Cardiac muscle cell (in vitro differentiated cells and primary cell): Measurements from ENCODE around the gene OR10J1. TPM values are rescaled to one million over a fixed set of nuclear protein-coding genes. Genes with fewer than 3 reads are reported as not detected.
A peak's percentile ranks its signal among the peaks of the same experiment; 100 is the strongest.

Experiments
- DNase-seq, 2 donors: peaks; one replicate each; pipeline versions ENCODE4 v3.0.0 to v3.0.0-alpha.2; 2010 to 2017; ENCODE audit warnings: low read depth in 1 of 2, low spot score in 1 of 2
- H3K27ac ChIP-seq: fragments of 200-600 bp; sonication (generic); 2 replicates; pipeline ENCODE4 v1.5.1; 2016
- H3K27me3 ChIP-seq: fragments of 200-600 bp; sonication (generic); 2 replicates; pipeline ENCODE4 v1.6.0; 2016; ENCODE audit warnings: control low read depth
- H3K36me3 ChIP-seq: fragments of 200-600 bp; sonication (generic); 2 replicates; pipeline ENCODE4 v1.5.1; 2016; ENCODE audit warnings: control low read depth
- H3K4me1 ChIP-seq: fragments of 200-600 bp; sonication (generic); 2 replicates; pipeline ENCODE4 v1.8.1; 2017; ENCODE audit warnings: low read depth, mild to moderate bottlenecking, mixed run types
- H3K4me3 ChIP-seq: fragments of 200-600 bp; sonication (generic); 2 replicates; pipeline ENCODE4 v1.5.1; 2016; ENCODE audit warnings: mild to moderate bottlenecking
- H3K9me3 ChIP-seq: fragments of 200-600 bp; sonication (generic); 2 replicates; pipeline ENCODE4 v1.5.1; 2017; ENCODE audit warnings: low read depth, mild to moderate bottlenecking, control low read depth
- polyA plus RNA-seq: library from polyadenylated mRNA; unstranded; fragments of >200 nt; fragmentation: Nextera tagmentation; extraction: Ambion mirVana; gene quantifications from 2 replicates; pipeline ENCODE4 v1.2.1, GENCODE V29; 2016
- total RNA-seq: library from RNA; depleted of rRNA; stranded (reverse); fragments of >200 nt; gene quantifications from 2 replicates; pipeline ENCODE4 v1.2.3, GENCODE V29; 2016
- TF ChIP-seq, protein P1 (sequence below): IDR thresholded peaks from 2 replicates; pipeline ENCODE4 v1.5.1; 2012; ENCODE audit warnings: low read depth, mild to moderate bottlenecking, low read length

Gene OR10J1
- total and polyA plus RNA-seq, 2 experiments from 2014 or later: not detected

- TF ChIP-seq, protein P1, sequence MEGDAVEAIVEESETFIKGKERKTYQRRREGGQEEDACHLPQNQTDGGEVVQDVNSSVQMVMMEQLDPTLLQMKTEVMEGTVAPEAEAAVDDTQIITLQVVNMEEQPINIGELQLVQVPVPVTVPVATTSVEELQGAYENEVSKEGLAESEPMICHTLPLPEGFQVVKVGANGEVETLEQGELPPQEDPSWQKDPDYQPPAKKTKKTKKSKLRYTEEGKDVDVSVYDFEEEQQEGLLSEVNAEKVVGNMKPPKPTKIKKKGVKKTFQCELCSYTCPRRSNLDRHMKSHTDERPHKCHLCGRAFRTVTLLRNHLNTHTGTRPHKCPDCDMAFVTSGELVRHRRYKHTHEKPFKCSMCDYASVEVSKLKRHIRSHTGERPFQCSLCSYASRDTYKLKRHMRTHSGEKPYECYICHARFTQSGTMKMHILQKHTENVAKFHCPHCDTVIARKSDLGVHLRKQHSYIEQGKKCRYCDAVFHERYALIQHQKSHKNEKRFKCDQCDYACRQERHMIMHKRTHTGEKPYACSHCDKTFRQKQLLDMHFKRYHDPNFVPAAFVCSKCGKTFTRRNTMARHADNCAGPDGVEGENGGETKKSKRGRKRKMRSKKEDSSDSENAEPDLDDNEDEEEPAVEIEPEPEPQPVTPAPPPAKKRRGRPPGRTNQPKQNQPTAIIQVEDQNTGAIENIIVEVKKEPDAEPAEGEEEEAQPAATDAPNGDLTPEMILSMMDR: no peak
- Histone ChIP-seq H3K9me3 (no peaks in the 10 kb centered on the region), H3K36me3 (no peaks in the 10 kb centered on the region), H3K4me3 (no peak overlapping the region), H3K4me1 (no peaks in the 10 kb centered on the region), H3K27ac (no peak overlapping the region), H3K27me3 (no peaks in the 10 kb centered on the region)
- DNase-seq: peak in 1 of 2 donors; percentile 23
These were observed 44.0 kb downstream of the OR10J1 start for GRCh38 chr1:159483501-159483900.

Other genes starting within 250 kb of the OR10J1 start
- 0.18 and 0.63 TPM in 2 replicates for gene ACKR1, start 234.8 kb upstream of the OR10J1 start, total RNA-seq
- 0.33 TPM in 1 of 2 replicates, not detected in the other for gene ACKR1, start 234.8 kb upstream of the OR10J1 start, polyA plus RNA-seq
- not detected in 2 replicates for gene FCER1A, start 137.4 kb upstream of the OR10J1 start, total RNA-seq
- gene FCER1A, start 137.4 kb upstream of the OR10J1 start, polyA plus RNA-seq: 0.27 TPM in 1 of 2 replicates, not detected in the other
- not detected in 2 replicates for gene OR10J4, start 7.5 kb upstream of the OR10J1 start, total RNA-seq
- not detected in 2 replicates for gene OR10J4, start 7.5 kb upstream of the OR10J1 start, polyA plus RNA-seq
- not detected in 2 replicates for gene OR10J5, start 96.3 kb downstream of the OR10J1 start, total RNA-seq
- gene OR10J5, start 96.3 kb downstream of the OR10J1 start, polyA plus RNA-seq: not detected in 2 replicates
- gene APCS, start 148.1 kb downstream of the OR10J1 start, total RNA-seq: not detected in 2 replicates
- gene APCS, start 148.1 kb downstream of the OR10J1 start, polyA plus RNA-seq: not detected in 2 replicates